ENCODE results near the gene ZBTB46.

DNA sequence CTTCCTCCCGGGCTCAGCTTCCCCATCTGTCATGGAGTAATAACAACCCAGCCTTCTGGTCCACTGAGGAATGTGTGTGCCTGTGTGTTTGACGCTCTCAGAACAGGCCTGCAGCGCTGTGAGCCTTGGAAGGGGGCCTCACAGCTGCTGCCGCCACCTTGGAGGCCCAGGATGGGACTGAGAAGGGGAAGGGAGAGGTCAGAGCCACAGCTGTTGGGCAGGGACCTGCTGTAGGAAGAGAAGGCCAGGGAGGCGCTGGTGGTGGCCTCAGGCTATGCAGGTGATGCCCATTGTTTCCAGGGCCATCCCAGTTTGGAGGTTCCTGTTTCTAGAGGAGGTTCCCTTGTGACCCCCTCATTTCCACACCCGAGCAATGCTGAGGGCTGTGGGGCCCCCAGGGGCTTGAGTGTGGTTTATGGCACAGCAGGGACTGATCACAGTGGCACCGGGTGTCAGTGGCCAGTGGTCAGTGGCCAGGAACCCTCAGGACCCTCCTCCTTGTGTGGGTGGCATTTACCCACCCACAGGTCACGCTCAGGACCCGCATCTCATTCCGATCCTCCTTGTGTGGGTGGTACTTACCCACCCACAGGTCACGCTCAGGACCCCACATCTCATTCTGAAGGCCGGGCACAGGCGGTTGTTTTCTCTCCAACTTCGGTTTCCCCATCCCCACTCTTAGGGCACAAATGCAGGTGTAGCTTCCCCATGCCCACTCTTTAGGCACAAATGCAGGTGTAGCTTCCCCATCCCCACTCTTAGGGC, 48.0 kb upstream of the ZBTB46 start:
- TF ChIP-seq CTCF (conservative IDR thresholded peaks at IDR 0.05) (no peak), ZFX (IDR thresholded peaks at IDR 0.05) (no peak)

All from C4-2B (cell line).